AG08396 (cell line): ENCODE results near the gene CROCC2.

ENCODE experiments used
- DNase-seq: peaks from one replicate; pipeline ENCODE4 v3.0.0; 2012; ENCODE audit warnings: low spot score, mixed read lengths

CROCC2 gene

DNA sequence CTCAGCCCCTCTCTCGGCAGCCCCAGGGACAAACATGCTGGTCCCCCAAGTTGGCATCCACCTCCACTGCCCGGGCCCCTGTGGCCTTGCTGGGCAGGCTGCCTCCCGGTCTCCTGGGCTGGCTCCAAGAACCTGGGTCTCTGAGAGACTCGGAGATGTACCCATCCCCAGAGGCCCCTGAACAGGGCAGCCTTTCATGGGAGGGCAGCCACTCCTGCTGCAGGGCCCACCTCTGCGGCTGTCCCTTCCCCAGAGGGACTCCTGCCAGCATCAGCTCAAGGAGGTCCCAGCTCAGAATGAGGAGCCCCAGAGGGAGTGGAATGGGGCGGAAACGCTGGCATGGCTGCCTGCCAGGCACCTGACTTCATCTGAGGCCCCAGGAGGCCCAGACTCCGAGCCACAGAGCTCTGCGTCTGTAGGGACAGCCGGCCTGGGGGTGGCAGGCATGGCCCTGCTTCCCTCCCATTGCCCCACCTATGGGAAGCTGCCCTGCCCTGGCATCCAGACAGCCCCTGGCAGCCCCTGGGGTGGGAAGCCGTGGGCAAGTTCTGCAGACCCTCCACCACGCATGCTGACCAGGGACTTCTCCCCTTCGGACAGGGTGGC, 857 bp upstream of the CROCC2 start:
- no peak for DNase-seq

DNA sequence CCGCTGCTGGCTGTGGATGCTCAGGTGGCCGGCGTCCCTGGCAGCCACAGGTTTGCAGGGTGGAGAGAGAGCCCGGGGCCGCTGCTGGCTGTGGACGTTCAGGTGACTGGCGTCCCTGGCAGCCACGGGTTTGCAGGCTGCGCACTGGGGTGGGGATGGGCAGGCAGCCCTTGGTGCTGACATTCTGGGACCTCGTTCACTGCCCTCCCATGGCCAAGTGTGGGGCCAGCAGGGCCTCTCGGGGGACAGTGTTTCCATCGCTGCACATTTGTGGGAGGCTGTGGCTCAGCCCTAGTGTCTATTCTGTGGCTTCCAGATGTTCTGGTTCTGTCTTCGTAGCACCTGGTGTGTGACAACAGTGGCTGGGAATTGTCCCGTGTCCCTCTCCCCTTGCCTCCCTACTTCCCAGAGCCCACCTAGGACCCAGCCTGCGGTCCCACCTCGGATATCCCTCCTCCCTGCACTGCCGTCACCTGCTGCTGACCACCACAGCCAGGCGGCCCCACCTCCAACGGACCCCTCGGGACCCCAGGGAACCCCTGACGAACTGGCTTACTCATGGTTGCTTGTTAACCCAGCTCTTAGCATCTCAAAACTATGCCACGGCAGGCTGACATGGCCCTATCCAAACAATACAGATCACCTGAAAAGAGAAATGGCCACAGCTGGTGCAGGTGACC, 915 bp downstream of the CROCC2 start:
- DNase-seq: no peak

DNA sequence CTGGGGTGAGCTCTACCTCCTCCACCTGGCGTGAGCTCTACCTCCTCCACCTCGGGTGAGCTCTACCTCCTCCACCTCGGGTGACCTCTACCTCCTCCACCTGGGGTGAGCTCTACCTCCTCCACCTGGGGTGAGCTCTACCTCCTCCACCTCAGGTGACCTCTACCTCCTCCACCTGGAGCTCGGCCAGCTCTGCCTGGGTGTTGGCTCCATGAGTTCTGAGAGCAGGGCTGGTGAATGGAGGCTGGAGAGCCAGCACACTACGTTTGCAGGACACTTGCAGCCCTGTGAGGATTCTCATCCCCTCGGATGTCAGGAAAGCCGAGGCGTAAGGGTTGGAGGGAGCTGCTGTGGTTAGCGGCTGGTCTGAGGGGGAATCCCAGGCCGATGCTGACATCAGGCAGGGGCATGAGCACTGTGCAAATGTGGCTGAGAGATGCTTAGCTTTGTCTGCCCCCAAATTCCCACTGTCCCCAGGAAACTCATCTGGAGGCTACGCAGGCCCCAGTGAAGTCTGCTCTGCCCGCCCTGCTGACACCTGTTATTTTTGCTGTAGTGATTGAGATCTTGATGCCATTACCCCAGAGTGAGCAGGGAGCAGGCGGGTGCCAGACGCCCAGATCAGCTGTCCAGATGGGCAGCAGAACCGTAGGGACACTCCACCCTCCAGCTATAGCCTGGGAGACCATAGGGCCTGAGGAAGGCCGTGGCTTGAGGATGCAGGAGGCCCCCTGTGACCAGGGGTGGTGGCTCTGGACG, 3.3 kb downstream of the CROCC2 start:
- DNase-seq: no peak

DNA sequence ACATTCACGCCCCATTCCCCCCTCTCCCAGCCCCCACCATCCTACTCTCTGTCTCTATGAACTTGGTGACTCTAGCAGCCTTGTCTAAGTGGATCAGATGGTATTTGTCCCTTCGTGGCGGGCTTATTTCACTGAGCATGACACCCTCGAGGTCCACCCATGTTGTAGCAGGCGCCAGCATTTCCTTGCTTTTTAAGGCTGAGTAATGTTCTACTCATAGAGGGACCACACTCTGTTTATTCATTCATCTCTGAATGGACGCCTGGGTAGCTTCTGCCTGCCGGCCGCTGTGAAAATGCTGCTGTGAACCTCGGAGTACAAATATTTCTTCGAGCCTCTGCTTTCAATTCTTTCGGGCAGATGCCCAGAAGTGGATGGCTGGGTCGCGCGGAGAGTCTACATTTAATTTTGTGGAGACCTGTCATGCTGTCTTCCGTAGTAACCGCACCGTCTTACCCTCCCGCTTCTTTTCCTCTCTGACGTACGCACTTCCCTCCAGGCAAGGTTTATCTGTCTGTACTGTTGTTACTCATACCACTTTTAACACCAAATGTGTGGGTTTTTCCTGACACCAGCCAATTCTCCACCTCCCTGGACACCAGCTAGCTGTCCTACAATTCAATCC, 5.6 kb downstream of the CROCC2 start:
- DNase-seq: peak; percentile 49

DNA sequence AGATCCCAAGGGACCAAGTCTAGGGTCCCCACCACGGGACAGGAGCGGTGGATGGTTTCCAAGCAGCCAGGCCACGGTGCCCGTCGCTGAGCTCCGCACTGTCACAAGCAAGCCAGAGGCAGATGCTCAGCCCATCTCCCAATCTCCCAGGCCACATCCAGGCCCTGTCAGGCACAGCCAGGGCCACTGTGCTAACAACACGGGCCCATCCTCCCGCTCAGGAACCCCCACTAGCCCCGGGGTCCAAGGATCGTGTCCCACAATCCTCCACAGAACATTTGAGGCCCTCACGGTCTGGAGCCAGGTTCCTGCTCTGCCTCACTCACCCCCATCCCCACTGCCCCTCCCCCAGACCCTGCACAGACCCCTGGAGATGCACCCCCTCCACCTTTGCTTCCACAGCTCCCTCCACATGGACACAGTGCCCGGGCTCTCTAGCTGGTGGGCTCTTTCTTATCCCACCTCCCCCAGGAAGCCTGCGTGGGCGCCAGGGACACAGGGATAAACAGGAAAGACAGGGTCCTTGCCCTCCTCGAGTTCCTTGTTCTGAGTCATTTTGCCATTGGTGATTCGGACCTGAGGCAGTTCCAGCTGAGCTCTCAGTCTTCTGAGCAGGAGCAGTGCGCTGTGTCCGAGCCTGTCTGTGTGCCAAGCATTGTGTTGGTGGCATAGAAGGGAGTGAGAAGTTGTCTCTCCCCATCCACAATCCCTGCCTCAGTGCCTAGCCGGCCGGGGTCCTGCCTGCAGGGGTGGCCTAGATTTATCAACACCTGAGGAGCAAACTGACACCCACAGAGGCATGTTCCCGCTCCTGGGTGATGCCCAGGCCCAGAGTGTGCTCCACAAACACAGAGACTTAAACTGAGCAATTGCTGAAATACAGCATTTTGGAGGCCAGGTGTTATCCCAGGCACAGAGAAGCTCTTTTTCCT, 7.0 kb downstream of the CROCC2 start:
- DNase-seq: no peak

DNA sequence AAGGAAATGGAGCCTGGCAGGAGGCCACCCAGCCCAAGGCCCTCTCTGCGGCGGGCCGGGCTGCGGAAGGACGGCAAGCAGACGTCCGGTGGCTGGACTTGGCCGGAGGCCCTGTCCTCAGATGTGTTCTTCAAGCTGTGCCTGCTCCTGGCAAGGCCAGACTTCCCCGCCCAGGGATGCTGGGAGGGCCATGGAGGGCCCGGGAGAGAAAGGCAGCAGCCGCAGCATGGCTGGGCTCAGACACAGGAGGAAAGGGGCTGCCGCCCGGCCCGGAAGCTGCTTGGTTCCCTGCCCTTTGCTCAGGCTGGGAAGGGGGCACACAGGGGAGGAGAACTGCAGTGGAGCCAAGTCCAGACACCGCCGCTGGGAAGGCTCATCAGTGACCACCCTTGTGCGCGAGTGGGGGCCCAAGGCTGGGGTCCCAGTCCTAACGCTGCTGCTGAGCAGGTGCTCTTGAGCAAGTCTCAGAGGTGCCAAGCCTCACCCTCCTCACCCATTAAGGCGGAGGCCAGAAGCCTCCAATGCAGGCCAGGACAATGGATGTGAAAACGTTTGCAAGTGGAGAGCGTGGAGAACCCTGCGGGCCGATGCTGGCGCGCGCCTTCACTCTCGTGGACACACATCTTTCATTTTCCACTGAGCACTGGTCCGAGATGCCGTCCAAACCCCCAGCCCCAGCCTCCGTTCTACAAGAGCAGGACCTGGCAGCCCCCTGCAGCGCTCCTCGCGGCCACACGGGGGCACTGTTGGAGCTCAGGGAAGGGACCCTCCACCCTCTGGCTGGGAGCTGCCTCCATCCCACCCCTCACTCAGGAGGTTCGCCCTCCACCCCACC, 7.9 kb downstream of the CROCC2 start:
- peak; percentile 76 for DNase-seq

DNA sequence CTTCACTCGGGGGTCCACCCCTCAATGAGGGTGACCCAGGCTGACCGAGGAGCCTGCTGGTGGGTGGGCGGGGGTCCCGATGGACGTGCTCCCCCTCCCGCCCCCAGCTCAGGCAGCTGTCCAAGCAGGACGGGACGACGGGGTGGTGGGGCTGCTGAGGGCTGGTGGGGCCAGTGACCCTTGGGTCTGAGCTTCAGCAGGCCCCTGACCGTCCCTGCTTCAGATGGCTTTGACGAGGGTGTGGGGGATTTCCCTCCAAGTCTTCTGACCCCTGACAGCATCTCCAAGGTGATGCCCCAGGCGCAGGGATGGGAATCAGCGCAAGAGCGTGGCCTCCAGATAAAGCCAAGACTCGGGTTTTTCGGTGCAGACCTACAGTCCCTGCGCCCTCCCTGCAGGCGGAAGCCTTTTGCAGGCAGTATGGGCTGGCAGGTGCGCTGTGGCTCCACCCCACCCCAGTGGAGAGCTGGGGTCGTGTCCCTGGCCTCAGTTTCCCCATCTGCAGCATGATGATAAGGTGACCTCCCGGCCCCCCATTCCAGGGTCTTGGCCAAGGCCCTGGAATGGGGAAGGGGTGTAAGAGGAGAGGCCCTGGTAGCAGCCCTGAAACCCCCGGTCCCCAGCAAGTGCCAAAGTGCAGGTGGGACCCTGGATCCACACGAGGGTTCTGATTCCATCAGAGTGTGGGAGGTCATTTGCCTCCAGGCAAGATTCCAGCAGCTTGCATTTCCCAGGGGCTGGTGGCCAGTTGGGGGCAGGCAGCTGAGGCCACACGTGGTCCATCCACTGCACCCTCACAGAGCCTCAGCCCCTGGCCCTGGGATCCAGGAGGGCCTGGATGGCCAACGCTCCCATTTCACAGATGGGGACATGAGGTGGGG, 8.7 kb downstream of the CROCC2 start:
- no peak for DNase-seq

DNA sequence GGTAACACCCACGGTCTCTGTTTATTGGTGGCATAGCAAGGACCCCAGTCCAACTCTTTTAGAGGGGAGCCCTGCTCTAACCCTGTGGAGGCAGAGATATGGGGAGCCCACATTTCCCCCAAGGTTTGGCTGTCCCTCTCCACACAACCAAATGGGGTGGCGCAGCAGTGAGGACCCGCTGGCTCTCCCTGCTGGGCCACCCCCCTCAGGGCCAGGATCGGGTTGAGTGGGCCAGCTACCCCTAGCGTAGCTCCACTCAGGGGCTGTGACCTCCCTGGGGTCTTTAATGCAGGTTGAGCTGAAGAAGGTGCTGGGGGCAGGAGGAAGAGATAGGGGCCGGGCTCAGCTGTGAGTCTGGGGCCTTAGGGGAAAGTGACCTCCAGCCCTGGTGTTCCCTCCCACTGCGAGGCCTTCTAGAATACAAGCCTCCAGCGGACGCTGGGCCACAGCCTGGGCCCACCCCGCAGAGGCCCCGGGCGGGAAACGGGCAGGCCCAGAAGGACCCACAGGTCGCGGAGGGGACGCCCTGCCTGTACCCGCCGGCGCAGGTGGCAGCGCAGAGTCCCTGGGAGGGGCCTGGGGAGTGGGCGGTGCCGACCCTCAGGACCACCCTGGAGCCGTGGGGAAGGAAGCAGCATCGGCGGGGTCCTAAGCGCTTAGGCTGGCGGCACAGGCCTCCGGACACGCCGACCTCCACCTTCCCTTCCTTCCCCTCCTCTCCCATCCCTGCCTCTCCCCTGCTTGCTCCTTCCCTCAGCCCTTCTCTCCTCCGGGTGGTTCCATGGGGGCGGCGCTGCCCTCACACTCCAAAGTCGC, 9.6 kb downstream of the CROCC2 start:
- DNase-seq: no peak

DNA sequence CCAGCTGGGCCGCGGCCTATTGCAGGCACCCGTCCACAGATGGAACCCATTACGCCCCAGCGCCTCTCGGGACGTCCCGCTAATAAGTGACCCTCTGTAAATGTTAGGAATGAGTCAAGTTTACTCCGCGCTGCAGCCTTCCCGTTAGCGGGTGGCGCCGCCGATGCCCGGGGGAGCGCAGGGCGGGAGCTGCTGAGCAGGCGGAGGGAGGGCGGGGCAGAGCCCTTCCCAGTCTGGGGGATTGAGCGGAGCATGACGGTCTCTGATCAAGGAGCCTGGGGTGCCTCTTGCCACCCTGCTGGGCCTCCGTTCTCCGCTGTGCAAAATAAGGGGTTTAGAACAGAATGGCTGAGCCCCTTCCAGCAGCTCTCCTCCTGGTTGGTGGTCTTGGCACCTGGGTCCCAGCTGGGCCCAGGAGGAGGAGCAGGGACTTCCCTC, 10.5 kb downstream of the CROCC2 start:
- DNase-seq: peak; percentile 96

DNA sequence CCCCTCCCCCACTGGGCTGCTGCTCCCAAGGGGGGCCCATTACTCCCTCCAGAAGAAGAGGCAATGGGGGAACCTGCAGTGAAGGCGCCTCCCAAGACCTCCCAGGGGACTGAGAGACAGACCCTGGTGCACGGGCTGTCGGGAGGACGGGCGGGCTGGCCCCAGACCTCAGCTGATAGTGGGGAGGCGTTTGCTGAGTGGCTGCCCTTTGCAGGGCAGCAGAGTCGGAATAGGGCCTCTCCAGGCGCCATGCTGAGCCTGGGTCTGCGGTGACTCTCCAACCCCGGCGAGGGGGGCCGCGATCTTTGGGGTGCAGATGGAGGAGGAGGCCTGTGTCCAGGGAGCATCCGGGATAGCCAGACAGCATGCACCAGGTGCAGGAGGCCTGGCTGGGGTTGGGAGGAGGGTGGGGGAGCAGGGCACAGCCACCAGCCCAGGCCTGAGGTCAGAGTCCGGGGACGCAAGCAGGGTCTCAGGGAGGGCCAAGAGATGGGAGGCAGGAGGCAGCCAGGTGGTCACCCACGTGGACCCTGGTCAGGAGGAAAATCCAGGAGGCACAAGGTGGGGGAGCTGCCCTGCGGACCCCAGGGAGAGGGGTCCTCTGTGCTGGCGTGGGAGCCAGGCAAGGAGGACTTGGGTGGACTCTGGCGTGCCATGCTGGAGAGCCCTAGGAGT, 11.0 kb downstream of the CROCC2 start:
- no peak for DNase-seq

DNA sequence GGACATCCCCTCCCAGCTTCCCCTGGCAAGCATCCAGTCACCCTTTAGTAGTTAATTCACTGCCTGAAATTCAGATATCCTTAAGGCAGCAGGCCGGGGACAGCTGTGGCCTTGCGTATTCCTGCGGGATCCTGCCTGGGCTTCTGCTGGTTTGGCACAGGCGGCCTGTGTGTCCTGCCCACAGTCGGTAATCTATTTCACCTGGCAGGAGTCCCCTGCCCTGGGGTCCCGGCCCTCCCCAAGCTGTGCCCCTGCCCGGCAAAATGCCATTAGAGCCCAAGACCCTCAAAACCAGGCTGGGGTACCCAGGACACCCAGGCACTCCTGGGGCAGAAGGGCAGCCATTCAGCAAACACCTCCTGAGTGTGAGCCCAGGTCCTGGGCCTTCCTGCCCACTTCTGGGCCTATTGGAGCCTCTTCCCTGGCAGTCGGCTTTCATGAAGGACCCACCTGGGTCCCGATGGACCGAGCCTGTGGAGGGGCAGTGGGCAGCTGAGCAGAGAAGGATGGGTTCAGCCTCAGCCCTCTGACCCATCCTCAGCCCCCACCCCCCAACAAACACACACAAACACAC, 11.6 kb downstream of the CROCC2 start:
- DNase-seq: no peak

DNA sequence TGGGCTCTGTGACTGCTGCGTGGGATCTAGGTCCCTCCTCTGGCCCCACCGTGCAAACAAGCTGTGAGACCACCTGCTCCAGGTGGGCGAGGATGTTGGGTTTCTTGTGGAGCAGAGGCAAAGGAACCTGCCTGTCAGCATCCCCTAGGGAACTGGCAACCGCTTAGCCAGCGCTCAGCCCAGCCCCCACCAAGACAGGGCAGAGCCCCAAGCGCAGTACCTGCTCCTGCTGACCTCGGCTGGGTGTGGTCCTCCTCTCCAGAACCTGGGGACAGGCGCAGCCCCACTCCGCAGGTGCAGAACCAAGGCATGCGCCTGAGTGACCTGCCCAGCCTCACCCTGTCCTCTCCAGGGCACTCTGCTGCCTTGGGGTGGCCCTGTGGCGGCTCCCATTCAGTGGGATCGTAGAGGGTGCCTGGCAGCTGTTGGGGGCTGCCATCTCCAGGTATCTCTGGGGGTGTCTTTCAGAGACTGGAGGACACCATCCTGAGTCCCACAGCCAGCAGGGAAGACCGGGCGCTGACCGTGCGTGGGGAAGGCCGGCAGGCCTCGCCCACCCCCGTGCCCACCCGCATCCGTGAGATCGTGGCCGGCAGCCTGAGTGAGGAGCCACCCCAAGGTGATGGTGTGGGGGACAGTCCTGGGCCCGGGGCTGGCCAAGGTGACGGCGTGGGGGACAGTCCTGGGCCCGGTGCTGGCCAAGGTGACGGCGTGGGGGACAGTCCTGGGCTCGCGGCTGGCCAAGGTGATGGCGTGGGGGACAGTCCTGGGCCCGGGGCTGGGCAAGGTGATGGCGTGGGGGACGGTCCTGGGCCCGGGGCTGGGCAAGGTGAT, 12.3 kb downstream of the CROCC2 start:
- DNase-seq: no peak

DNA sequence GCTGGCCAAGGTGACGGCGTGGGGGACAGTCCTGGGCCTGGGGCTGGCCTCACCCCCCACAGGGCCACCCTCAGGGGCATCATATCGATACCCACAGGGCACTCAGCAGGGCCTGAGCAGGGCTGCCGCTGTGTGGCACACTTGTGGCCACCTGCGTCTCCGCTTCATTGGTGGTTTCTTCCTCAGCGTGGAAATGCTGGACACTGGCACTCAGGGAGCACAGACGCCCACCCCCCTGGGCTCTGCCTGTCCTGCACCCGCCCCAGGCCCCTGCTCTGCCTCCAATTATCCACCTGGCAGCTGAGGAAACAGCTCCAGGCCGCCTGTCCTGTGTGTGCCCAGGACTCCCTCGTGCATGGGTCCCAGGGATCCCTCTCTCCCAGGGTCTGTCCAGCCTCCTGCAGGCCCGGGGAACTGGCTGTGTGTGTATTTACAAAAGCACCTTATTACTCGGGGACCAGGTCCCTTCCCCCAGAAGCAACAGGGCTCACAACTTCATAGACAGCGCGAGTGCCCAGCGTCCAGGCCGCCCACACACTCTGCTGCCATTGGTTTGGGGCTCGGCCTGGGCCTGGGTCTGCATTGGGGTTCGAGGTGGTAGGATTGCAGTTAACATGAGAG, 13.1 kb downstream of the CROCC2 start:
- DNase-seq: no peak

DNA sequence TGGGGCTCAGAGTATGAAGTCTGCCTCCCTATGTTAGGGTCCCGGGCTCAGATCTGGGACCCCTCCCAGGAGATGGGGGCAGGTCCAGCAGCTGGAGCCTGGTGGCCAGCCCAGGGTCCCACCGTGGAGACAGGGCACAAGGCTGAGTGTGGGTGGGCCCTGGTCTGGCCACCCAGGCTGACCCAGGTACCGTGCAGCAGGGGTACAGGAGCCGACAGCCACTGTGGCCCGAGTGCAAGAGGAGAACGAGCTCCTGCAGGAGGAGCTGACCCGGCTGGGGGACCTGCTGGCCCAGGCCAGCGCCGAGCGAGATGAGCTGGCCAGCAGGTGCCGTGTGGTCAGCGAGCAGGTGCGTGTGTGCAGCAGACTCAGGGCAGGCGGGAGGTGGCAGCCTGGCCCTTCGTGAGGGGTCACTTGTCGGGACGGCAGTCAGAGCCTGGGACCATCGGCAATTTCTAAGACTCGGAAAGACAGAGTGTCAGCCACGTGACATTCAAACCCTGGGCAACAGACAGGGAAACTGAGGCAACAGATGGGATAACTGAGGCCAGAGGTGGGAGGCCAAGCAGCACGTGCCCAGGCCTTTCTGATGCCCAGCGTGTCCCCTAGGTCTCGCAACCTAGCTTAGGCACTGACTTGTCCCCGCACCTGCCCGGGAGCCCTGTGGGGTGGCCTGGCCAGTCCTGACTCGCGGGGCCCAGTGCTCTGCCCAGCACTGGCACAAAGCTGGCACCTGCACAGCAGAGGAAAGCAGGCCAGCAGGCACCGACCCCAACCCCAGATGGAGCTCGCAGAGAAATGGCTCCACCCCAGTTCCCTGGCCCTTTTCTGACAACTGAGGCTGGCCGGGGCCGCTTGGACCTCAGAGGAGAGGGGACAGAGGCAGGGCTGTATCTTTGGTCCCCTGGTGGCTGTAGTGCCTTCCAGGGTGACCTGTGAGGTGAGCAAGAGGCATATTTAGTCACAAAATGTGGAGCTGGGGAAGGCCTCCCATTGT, 13.9 kb downstream of the CROCC2 start:
- no peak for DNase-seq

DNA sequence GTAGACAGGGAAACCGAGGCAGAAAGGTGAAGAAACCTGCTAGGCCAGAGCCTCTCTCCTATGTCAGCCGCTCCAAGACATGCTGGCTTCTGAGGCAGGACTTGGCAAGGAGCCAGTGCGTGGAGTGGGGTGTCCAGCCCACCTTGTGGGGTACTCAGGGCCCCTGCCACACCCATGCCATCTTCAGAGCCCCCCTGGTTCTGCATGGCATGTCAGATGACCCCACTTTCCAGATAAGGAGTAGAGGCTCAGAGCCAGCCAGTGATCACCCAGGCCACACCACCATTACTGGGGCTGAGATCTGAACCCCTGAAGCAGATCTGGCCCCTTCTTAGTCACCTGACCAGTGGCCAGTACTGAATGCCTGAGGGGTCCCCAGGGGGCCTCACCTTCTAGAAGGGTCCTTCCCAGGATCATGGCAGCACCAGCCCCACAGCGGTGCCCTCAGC, 14.7 kb downstream of the CROCC2 start:
- no peak for DNase-seq
